Smooth muscle cell of the brain vasculature (primary cell): ENCODE results near the gene ELP4.

ENCODE experiments used
- DNase-seq: peaks from one replicate; pipeline ENCODE4 v3.0.0-alpha.2; 2012; ENCODE audit warnings: low read depth, low spot score

Gene ELP4

GRCh38 chr11:31822927-31823643 lies 313.5 kb downstream of the ELP4 start:
- DNase-seq = no peak

DNA sequence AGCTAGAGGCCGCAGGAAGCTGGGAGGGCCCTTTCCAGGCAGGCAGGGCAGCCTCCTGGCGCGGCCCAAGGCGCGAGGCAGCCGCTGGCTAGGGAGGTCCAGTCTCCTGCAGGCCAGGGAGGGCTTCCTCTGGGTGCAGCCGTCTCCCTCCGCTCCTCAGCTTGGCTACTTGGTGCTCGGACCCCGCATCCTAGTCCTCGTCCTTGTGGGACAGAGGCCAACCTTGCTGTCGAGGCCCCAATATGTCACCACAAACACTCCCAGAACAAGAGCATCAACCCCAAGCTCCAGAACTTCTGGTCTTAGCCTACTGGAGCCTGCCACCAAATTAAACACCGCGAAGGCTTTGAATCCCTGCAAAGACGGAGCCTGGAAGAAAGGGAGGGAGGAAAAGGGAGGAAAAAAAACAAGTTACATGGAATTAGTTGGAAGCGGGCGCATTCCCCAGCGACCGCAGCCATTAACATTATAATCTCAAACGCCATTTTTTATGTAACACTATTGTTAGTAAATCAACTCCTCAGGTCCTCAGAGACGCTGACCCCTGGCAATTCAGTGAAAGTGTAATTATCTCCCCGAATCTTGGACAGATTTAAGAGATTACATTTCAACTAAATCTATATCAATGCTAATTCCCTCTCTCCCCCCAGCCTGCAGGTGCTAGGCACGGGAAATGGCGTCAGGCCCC lies 314.2 kb downstream of the ELP4 start:
- DNase-seq = no peak

DNA sequence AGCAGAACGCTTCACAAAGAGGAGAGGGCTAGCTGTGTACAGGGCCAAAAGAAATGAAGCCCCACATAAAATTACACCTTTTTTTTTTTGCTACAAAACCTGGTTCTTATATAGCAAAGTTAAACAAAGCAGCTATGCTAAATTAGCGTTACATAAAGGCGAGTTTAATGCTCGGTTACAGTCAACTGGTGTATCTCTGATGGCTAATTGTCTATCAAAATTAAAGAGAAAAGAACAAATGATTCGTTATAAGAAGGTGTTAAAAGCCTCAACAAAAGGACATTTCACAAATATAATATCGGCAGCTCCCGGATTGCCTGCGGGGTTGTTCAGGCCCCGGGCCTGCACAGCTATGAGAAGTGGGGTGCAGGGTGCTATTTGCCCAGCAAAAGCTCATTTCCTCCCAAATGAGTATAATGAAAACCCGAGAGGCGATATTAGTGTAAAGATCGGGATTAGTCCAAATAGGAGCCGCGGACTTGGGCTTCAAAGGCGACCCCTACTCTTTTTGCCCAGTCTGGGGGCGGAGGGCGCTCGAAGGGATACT lies 314.8 kb downstream of the ELP4 start:
- no peak for DNase-seq

DNA sequence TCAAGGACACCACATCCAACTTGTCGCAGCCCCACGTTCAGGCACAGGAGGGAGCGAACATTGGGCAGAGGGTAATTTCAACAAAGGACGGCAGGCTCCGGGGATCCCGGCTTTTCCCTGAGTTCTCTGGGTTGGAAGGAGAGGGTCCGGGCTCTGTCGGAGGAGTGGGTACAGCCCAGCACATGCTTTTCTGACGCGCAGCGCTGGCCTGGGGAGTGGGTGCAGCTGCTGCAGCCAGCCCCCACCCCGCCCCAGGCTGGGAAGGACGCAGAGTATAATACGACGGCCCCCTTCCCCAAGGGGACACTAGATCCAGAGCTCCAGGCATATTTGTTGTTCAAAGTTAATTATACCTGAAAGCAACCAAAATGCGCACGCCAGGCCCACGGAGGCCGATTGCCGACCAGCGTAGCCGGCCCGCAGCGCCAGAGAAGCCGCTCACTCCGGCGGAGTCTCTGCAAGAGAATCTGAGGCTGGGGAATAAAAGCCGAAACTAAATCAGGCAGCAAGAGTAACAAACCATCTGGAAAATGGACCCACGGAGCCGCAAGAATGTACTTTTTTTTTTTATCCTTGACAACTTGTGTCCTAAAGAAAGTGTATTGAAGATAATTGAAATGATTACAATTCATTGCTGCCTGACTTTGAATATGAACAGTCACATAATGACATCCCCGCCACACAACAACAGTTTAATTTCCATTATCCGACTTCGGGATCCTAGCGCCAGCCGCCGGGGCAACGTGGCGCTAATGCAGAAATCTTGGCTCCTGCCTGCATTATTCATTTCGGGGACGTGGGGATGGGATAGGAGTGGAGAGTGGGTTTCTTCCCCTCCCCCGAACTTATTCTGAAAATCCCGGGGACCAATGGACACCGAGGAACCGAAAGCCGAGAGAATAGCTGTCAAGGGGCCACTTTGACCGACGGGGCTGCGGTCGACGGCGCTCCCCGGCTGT lies 315.6 kb downstream of the ELP4 start:
- no peak for DNase-seq

DNA sequence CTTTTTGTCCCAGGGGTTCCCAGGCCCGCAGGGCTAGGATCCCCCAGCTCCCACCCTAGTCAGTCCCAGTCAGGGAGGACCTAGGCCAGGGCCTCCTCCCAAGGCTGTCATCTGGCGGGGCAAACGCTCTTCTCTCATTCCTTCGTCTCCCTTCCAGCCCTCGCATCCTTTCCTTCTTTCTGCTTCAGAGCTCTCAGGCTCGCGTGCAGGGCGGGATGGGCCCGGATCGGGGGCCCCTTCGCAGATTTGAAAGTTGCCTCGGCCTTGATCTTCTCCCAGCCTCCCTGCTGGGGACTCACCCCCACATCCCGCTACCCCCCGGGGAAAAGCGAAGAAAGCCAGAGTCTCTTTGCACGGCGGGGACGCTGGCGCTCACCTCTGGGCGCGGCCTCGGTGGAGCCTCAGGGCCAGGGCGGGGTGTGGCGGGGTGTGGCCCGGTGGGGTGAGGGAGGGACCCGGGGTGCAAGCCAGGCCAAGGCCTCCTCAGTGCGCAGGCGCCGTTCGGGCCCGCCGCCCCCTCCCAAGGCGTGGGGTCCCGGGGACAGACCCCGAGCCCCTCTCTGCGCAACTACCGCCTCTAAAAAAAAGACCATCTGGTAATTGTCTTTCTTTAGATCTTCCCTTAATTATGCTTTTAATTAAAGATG lies 316.4 kb downstream of the ELP4 start:
- DNase-seq = no peak

DNA sequence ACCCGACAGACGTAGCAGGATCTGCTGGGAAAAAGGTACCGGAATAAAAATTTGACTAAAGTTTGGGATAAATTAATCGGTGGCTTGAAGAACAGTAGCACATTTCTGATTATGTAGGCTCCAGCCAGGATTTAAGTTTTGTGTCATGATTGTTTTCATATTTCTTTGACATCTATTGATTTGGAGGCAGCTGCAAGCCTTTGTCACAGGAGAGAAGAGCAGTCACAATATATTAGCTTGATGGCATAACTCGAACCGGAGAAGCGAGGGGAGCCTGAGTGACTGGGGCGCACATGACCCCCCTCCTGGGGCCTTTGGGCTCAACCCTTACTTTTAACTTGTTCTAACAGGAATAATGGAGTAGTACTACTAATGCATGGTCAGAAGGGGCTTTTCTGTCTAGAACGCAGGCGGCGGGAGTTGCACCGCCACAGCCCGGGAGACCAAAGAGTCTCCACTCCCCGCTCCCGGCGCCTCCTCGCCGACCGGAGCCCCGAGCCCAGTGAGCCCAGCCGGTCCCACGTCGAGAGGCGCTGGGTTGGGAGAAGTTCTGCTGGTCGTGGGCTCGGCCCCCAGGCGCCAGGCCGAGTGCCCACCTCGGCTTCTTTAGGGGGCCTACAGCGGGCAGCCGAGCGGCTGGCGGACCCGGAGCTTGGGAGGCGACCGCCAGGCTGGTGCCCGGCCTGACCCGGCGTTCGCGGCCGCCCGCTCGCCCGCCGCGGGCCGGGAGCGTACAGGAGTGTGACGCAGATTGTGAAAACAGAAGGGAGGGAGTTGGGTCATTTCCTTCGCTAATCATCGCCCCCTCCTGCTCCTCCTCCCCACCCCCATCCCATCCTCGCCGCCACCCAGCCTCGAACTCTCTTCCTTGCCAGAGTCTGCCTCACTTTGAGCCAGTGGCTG lies 317.2 kb downstream of the ELP4 start:
- DNase-seq = no peak

- no peak for DNase-seq
These were observed 318.1 kb downstream of the ELP4 start for GRCh38 chr11:31827455-31828206.

DNA sequence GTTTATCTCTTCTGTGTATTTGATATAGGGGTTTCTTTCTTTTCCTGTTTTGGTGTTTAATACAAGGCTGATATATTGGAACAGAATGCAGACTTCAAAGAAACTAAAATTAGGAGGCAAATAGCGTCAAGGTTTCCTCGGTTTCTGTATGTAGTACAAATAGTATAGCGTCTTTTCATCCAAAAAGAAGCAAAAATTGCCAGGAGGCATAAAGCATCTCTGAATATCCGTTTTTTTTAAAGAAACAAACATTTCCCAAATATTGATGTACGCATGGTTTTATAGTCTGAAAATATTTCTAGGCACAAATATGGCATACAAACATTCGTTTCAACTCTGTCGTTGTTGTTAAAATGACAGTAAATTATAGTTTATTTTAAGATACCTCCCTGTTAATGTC lies 318.6 kb downstream of the ELP4 start:
- DNase-seq = no peak

GRCh38 chr11:31830406-31830805 lies 320.8 kb downstream of the ELP4 start:
- DNase-seq = no peak

DNA sequence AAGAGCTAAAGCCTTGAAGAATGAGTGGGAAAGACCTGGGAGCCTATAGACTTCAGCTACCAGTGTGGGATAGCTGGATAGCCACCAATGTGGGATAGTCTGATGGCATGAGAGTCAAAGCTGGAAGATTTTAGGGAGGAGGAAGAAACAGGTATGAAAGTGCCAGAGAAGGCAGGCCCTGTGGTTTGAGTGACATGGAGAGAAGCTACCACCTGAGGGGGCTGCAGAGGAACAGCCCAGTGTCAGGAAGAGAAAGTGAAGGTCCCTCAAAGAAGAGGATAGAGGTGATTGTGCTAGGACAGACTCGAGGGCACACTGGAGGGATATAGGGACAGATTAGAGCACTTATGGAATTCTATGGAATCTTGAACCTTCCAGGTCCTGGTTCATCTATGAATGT lies 324.7 kb downstream of the ELP4 start:
- DNase-seq = no peak
